A549 (cell line): ENCODE results near the gene TMEM196. TPM values are rescaled to one million over a fixed set of nuclear protein-coding genes. Genes with fewer than 3 reads are reported as not detected.
A peak's percentile ranks its signal among the peaks of the same experiment; 100 is the strongest.

Source experiments
- ATAC-seq, 2 experiments: fragments of 200-7000 bp in 1 of 2; fragments of >200 bp in 1 of 2; cut with Nextera tagmentation in 1 of 2; cut with Tn5 transposase in 1 of 2; 3 replicates each; pipeline versions ENCODE4 v1.8.0 to v1.9.1; 2018 to 2020; ENCODE audit warnings: mild to moderate bottlenecking in 1 of 2, moderate library complexity in 1 of 2
- CTCF ChIA-PET: fragments of 300-600 bp; sonication (Branson Sonifier 250); formaldehyde crosslinking; extraction: SDS; loops from one replicate; lab custom pipeline; 2021; ENCODE audit warnings: antibody characterized with exemption, inconsistent platforms; lab: Yijun Ruan, JAX
- POLR2A ChIA-PET: fragments of 350-600 bp; formaldehyde crosslinking; extraction: SDS; loops from one replicate; lab custom pipeline; 2021; ENCODE audit warnings: antibody characterized with exemption, inconsistent platforms; lab: Yijun Ruan, JAX
- DNase-seq, 2 experiments: peaks; one replicate each; pipeline versions ENCODE4 v3.0.0 to v3.0.0-alpha.2; 2011 to 2016; ENCODE audit warnings: low read depth in 1 of 2, low spot score in 1 of 2
- FAIRE-seq: peaks from 2 replicates; lab custom pipeline; 2011; peaks lifted over from hg19 to GRCh38; lab: Jason Lieb, UNC
- H3K27ac ChIP-seq, 2 experiments: fragments of >200 bp; sonication (Bioruptor Twin); formaldehyde crosslinking; 3 replicates each; pipeline ENCODE4 v1.5.1; 2016 to 2017
- H3K4me1 ChIP-seq: fragments of >200 bp; sonication (Bioruptor Twin); formaldehyde crosslinking; 3 replicates; pipeline ENCODE4 v1.6.1; 2016
- H3K4me2 ChIP-seq: fragments of >200 bp; sonication (Bioruptor Twin); formaldehyde crosslinking; 3 replicates; pipeline ENCODE4 v1.6.1; 2016
- H3K4me3 ChIP-seq: fragments of >200 bp; sonication (Bioruptor Twin); formaldehyde crosslinking; 3 replicates; pipeline ENCODE4 v1.5.1; 2016
- H3K9me3 ChIP-seq: fragments of >200 bp; sonication (Bioruptor Twin); formaldehyde crosslinking; 3 replicates; pipeline ENCODE4 v1.6.1; 2016
- CHD2 ChIP-seq: fragments of 150-350 bp; IDR thresholded peaks from 2 replicates; pipeline ENCODE4 v1.6.1; 2014; ENCODE audit warnings: low read length; ENCODE audit not compliant: partially characterized antibody
- CHD4 ChIP-seq: fragments of 200-600 bp; sonication (generic); IDR thresholded peaks from 2 replicates; pipeline ENCODE4 v1.6.1; 2016; ENCODE audit warnings: antibody characterized with exemption, mild to moderate bottlenecking, borderline replicate concordance
- EHMT2 ChIP-seq: fragments of 200-600 bp; sonication (generic); IDR thresholded peaks from 2 replicates; pipeline ENCODE4 v1.6.1; 2016; ENCODE audit warnings: antibody characterized with exemption, low read depth, mild to moderate bottlenecking, moderate library complexity
- ESRRA ChIP-seq: fragments of 150-350 bp; IDR thresholded peaks from 2 replicates; pipeline ENCODE4 v1.6.1; 2014; ENCODE audit warnings: mild to moderate bottlenecking, low read length, borderline replicate concordance
- FOSB ChIP-seq: fragments of 250-450 bp; sonication (Bioruptor Pico); IDR thresholded peaks from 2 replicates; pipeline ENCODE4 v1.5.0; 2020; ENCODE audit warnings: mild to moderate bottlenecking, moderate library complexity
- FOSL2 ChIP-seq, 2 experiments: fragments of 450-650 bp in 1 of 2; fragments of >200 bp in 1 of 2; sonication (Bioruptor Twin) in 1 of 2; formaldehyde crosslinking; IDR thresholded peaks; 2 replicates each; pipeline versions ENCODE4 v1.5.0 to v1.6.1; 2016 to 2020; ENCODE audit warnings: mild to moderate bottlenecking in 1 of 2, moderate library complexity in 1 of 2
- GATA3 ChIP-seq: IDR thresholded peaks from 2 replicates; pipeline ENCODE4 v1.6.1; 2012; ENCODE audit warnings: borderline replicate concordance
- HDAC2 ChIP-seq: fragments of 200-600 bp; sonication (generic); IDR thresholded peaks from 2 replicates; pipeline ENCODE4 v1.6.1; 2016
- JUN ChIP-seq, 2 experiments: fragments of >200 bp; sonication (Bioruptor Twin); formaldehyde crosslinking; IDR thresholded peaks; 2 replicates in 1 of 2; 3 replicates in 1 of 2; pipeline ENCODE4 v1.6.1; 2016 to 2017
- JUNB ChIP-seq: fragments of >200 bp; sonication (Bioruptor Twin); formaldehyde crosslinking; IDR thresholded peaks from 2 replicates; pipeline ENCODE4 v1.6.1; 2016
- MAFK ChIP-seq: fragments of 450-650 bp; IDR thresholded peaks from 2 replicates; pipeline ENCODE4 v1.6.1; 2014; ENCODE audit not compliant: partially characterized antibody
- MAZ ChIP-seq: fragments of 150-350 bp; IDR thresholded peaks from 2 replicates; pipeline ENCODE4 v1.6.1; 2014; ENCODE audit warnings: antibody characterized with exemption, low read depth, low read length, borderline replicate concordance
- NR3C1 ChIP-seq: fragments of >200 bp; sonication (Bioruptor Twin); formaldehyde crosslinking; IDR thresholded peaks from 3 replicates; pipeline ENCODE4 v1.6.1; 2017
- RARB ChIP-seq: fragments of 250-450 bp; sonication (Bioruptor Pico); IDR thresholded peaks from 2 replicates; pipeline ENCODE4 v1.8.0; 2021; ENCODE audit warnings: mild to moderate bottlenecking, moderate library complexity
- ZFP36 ChIP-seq: fragments of 450-650 bp; IDR thresholded peaks from 2 replicates; pipeline ENCODE4 v1.6.1; 2014; ENCODE audit warnings: borderline replicate concordance; ENCODE audit not compliant: partially characterized antibody
- ZSCAN20 ChIP-seq: fragments of 250-450 bp; sonication (Bioruptor Pico); IDR thresholded peaks from 2 replicates; pipeline ENCODE4 v1.8.0; 2022; ENCODE audit warnings: mild to moderate bottlenecking, moderate library complexity
- WGBS: methylation state at CpG from one replicate; pipeline ENCODE4 v1.1.6; 2017; ENCODE audit errors: missing lambda C conversion rate; 5-methylcytosine and 5-hydroxymethylcytosine counted together
- polyA minus RNA-seq: library from RNA; depleted of rRNA, polyadenylated mRNA; stranded (reverse); fragments of >200 nt; gene quantifications from 2 replicates; pipeline ENCODE4 v1.2.3, GENCODE V29; 2011; rRNA and poly(A)+ RNA removed
- polyA plus RNA-seq, 4 experiments: library from polyadenylated mRNA; depleted of rRNA in 3 of 4; stranded (reverse); fragments of >200 nt; fragmentation: RNase III in 1 of 4; extraction: RNeasy Plus Mini Kit Qiagen cat#74134 plus additional on column Dnase treatment in 1 of 4; gene quantifications; 2 replicates in 3 of 4; 3 replicates in 1 of 4; pipeline ENCODE4 v1.2.3, GENCODE V29; 2011 to 2017
- TF ChIP-seq, protein P1 (sequence below): IDR thresholded peaks from 2 replicates; pipeline ENCODE4 v1.6.1; 2012
- TF ChIP-seq, protein P2 (sequence below): fragments of 150-350 bp; IDR thresholded peaks from 2 replicates; pipeline ENCODE4 v1.6.1; 2014; ENCODE audit warnings: low read depth, mild to moderate bottlenecking, low read length
- TF ChIP-seq, protein P3 (sequence below): fragments of 200-600 bp; sonication (generic); IDR thresholded peaks from 2 replicates; pipeline ENCODE4 v1.6.1; 2016; ENCODE audit warnings: antibody characterized with exemption, mild to moderate bottlenecking, moderate library complexity

The TMEM196 gene
- polyA plus RNA-seq (2011; rRNA removed) (not detected in 2 replicates), polyA plus RNA-seq (2017; fragmentation: RNase III; extraction: RNeasy Plus Mini Kit Qiagen cat#74134 plus additional on column Dnase treatment) (not detected in 3 replicates), polyA minus RNA-seq (not detected in 2 replicates)
- not detected in 2 replicates for polyA plus RNA-seq (2012; cell fraction: cytosol; rRNA removed)
- not detected in 2 replicates for polyA plus RNA-seq (2012; cell fraction: nucleus; rRNA removed)

DNA sequence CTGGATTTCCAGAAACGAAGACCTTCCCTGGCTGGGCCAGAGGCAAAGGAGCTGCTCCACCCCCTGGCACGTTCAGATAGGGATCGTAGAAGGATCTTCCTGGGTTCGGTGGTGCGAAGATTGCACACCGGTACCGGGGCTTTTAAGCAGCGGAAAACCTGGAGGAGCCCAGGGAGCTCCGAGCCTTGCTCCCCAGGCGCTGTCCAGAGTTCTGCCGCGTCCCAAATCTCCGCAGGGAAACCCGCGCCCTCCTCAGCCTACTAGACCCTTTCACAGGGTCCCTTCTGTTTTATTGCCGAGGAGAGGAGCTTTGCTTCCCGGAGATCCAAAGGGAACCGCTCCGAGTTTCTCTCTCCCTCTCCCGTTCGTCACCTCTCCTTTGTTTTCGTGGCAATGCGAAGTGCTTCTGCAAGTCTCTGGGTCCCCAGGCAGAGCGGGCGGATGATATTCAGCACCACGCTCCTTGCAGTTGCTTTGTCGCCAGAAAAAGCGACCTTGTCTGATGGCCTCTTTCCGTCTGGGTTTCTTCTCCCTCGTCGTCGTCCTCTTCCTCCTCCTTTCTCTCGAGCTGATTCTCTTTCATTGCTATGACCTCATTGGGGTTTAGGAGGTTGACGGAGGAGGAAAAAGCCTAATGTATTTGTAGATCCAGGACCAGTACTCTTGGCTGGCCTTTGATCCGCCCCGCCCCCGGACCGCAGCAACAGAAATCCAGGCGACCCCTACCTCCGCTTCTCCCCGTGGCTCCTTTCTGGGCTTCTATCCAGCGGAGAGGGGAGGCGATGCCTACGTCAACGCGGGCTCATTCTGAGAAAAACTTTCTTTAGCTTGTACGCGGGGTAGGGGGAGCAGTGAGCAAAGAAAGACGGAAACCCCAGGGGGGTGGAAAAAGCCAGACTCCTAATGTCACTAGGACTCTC lies at the start of gene TMEM196:
Gene TMEM196 (minus strand): TSS at position 777 of the 920 bp plus-strand sequence. CDS start 921 bp downstream, outside the sequence.
- 0 out of 6 replicates have a peak within 1 kb of the TSS, but pooled peaks of 1 of the 2 experiments have one; percentile 7 for H3K27ac ChIP-seq
- peak within 1 kb of the TSS; percentile 43 for H3K4me3 ChIP-seq
- peak; percentile 15 to 30 for DNase-seq

DNA sequence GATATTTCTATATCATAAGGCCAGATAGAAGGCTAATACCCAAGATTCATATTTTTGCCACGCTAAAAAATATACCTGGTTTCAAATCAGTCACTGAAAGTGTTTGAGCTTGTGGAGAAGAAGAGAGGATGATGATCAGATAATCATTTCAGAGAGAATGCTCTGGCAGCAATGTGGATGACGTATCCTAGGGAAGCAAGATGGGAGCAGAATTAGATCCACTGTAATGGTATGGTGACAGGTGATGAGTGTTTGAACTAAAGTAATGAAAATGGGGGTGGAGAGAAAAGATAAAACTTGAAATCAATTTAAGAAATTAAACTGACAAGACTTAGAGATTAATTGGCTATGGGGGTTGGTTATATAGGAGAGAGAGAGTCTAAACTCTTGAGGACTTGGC lies 42.7 kb upstream of the TMEM196 start:
- Histone ChIP-seq H3K9me3 (no peaks in the 10 kb centered on the region), H3K4me3 (no peak overlapping the region), H3K4me2 (no peak overlapping the region), H3K4me1 (no peaks in the 10 kb centered on the region), H3K27ac (no peak overlapping the region)
- CTCF ChIA-PET = no interaction called here
- DNase-seq = no peak
- FAIRE-seq = no peak
- POLR2A ChIA-PET = no interaction called here
- WGBS = 58% methylated on average over 2 of the region's 2 CpGs
- ATAC-seq = no peak
- no peak for TF ChIP-seq MAZ
- TF ChIP-seq JUNB = no peak
- TF ChIP-seq CHD4 = no peak
- TF ChIP-seq ZSCAN20 (CRISPR knock-in tag) = no peak
- no peak for TF ChIP-seq HDAC2
- TF ChIP-seq FOSL2 (IDR thresholded peaks at IDR 0.05) = no peak
- no peak for TF ChIP-seq FOSL2 (CRISPR knock-in tag; IDR thresholded peaks at IDR 0.05)
- TF ChIP-seq JUN (IDR thresholded peaks at IDR 0.05) = no peak
- no peak for TF ChIP-seq CHD2
- no peak for TF ChIP-seq RARB (CRISPR knock-in tag)
- TF ChIP-seq, protein P1, sequence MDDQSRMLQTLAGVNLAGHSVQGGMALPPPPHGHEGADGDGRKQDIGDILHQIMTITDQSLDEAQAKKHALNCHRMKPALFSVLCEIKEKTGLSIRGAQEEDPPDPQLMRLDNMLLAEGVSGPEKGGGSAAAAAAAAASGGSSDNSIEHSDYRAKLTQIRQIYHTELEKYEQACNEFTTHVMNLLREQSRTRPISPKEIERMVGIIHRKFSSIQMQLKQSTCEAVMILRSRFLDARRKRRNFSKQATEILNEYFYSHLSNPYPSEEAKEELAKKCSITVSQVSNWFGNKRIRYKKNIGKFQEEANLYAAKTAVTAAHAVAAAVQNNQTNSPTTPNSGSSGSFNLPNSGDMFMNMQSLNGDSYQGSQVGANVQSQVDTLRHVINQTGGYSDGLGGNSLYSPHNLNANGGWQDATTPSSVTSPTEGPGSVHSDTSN = no peak
- TF ChIP-seq MAFK = no peak
- TF ChIP-seq NR3C1 = no peak
- TF ChIP-seq, protein P2, sequence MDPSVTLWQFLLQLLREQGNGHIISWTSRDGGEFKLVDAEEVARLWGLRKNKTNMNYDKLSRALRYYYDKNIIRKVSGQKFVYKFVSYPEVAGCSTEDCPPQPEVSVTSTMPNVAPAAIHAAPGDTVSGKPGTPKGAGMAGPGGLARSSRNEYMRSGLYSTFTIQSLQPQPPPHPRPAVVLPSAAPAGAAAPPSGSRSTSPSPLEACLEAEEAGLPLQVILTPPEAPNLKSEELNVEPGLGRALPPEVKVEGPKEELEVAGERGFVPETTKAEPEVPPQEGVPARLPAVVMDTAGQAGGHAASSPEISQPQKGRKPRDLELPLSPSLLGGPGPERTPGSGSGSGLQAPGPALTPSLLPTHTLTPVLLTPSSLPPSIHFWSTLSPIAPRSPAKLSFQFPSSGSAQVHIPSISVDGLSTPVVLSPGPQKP = no peak
- no peak for TF ChIP-seq GATA3
- TF ChIP-seq ZFP36 = no peak

More for the DNA sequence above, at the start of gene TMEM196:
- peak within 1 kb of the TSS; percentile 99 for H3K4me2 ChIP-seq
- H3K4me1 ChIP-seq = 0 out of 3 replicates have a peak, but pooled peaks cover 4% of the 10 kb centered on the region
- CTCF ChIA-PET = interaction anchor here (0.6 kb wide), 1 partner anchor 19 kb away, joined by 3 read pairs; no protein-coding TSS in a partner anchor
- H3K9me3 ChIP-seq = no peaks in the 10 kb centered on the region
- FAIRE-seq (no peak), ATAC-seq (peak; percentile 96)
- TF ChIP-seq EHMT2 = peak; percentile 72; the same call in 1 of the 2 replicates
- no peak for TF ChIP-seq FOSB
- TF ChIP-seq ESRRA = no peak
- TF ChIP-seq, protein P3, sequence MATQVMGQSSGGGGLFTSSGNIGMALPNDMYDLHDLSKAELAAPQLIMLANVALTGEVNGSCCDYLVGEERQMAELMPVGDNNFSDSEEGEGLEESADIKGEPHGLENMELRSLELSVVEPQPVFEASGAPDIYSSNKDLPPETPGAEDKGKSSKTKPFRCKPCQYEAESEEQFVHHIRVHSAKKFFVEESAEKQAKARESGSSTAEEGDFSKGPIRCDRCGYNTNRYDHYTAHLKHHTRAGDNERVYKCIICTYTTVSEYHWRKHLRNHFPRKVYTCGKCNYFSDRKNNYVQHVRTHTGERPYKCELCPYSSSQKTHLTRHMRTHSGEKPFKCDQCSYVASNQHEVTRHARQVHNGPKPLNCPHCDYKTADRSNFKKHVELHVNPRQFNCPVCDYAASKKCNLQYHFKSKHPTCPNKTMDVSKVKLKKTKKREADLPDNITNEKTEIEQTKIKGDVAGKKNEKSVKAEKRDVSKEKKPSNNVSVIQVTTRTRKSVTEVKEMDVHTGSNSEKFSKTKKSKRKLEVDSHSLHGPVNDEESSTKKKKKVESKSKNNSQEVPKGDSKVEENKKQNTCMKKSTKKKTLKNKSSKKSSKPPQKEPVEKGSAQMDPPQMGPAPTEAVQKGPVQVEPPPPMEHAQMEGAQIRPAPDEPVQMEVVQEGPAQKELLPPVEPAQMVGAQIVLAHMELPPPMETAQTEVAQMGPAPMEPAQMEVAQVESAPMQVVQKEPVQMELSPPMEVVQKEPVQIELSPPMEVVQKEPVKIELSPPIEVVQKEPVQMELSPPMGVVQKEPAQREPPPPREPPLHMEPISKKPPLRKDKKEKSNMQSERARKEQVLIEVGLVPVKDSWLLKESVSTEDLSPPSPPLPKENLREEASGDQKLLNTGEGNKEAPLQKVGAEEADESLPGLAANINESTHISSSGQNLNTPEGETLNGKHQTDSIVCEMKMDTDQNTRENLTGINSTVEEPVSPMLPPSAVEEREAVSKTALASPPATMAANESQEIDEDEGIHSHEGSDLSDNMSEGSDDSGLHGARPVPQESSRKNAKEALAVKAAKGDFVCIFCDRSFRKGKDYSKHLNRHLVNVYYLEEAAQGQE = peak; percentile 92
- POLR2A ChIA-PET = no interaction called here
- WGBS = 39% methylated on average over 42 of the region's 49 CpGs
